ENCODE data around the gene FBXO10. TPM values are rescaled to one million over a fixed set of nuclear protein-coding genes. Genes with fewer than 3 reads are reported as not detected.
"Not testable (repeated sequence)": the region's sequence is repeated elsewhere in the genome, so short reads cannot be mapped to it uniquely, and the experiment has no call there.

Gene FBXO10
- total and polyA plus RNA-seq, 5 donors from 2014 or later: 0.40 to 2.4 (median 0.93) TPM

GRCh38 chr9:37517923-37518322 is 58.3 kb downstream of the FBXO10 start:
- Mint-ChIP-seq H3K36me3 (peaks cover 14% of the 10 kb centered on the region), H3K4me3 (no peak overlapping the region), H3K4me1 (no peaks in the 10 kb centered on the region), H3K9me3 (no peaks in the 10 kb centered on the region), H3K27ac (peak overlapping the region in 1 of 3 donors; percentile 26), H3K27me3 (no peaks in the 10 kb centered on the region)
- Histone ChIP-seq H3K27me3 (ENCODE audit: control insufficient read depth, insufficient read depth, low read length) (no peaks in the 10 kb centered on the region), H3K27ac (ENCODE audit: insufficient read depth, low read length, poor library complexity, severe bottlenecking) (no peak overlapping the region), H3K4me3 (ENCODE audit: low read depth, low read length) (no peak overlapping the region), H3K4me1 (ENCODE audit: control insufficient read depth, insufficient read depth, low read length, poor library complexity, severe bottlenecking) (no peaks in the 10 kb centered on the region), H3K36me3 (ENCODE audit: control insufficient read depth, insufficient read depth, low read length) (no peaks in the 10 kb centered on the region), H3K9me3 (ENCODE audit: control insufficient read depth in 2 of 2, low read length in 2 of 2) (no peaks in the 10 kb centered on the region)
- DNase-seq: no peak
- ATAC-seq (ENCODE audit: low read depth in 2 of 2): no peak

- no peaks in the 10 kb centered on the region for H3K9me3 Mint-ChIP-seq
- DNase-seq (no peak), ATAC-seq (ENCODE audit: low read depth in 2 of 2) (no peak)
- H3K4me3 Mint-ChIP-seq: no peak overlapping the region
- no peaks in the 10 kb centered on the region for H3K36me3 ChIP-seq (ENCODE audit: control insufficient read depth, insufficient read depth, low read length)
- H3K36me3 Mint-ChIP-seq: peaks cover 12% of the 10 kb centered on the region
- no peak overlapping the region for H3K27ac ChIP-seq (ENCODE audit: insufficient read depth, low read length, poor library complexity, severe bottlenecking)
- H3K27me3 Mint-ChIP-seq: no peaks in the 10 kb centered on the region
- no peaks in the 10 kb centered on the region for H3K4me1 Mint-ChIP-seq
- H3K27ac Mint-ChIP-seq: no peak overlapping the region
- H3K9me3 ChIP-seq (ENCODE audit: control insufficient read depth in 2 of 2, low read length in 2 of 2): no peaks in the 10 kb centered on the region
- no peaks in the 10 kb centered on the region for H3K4me1 ChIP-seq (ENCODE audit: control insufficient read depth, insufficient read depth, low read length, poor library complexity, severe bottlenecking)
- H3K4me3 ChIP-seq (ENCODE audit: low read depth, low read length): no peak overlapping the region
- no peaks in the 10 kb centered on the region for H3K27me3 ChIP-seq (ENCODE audit: control insufficient read depth, insufficient read depth, low read length)
Measured at GRCh38 chr9:37515620-37516258, 60.4 kb downstream of the FBXO10 start.

- no peaks in the 10 kb centered on the region for H3K4me1 ChIP-seq (ENCODE audit: control insufficient read depth, insufficient read depth, low read length, poor library complexity, severe bottlenecking)
- no peaks in the 10 kb centered on the region for H3K4me1 Mint-ChIP-seq
- peak overlapping the region in 1 of 3 donors; percentile 18 for H3K27ac Mint-ChIP-seq
- H3K27me3 ChIP-seq (ENCODE audit: control insufficient read depth, insufficient read depth, low read length): no peaks in the 10 kb centered on the region
- H3K4me3 Mint-ChIP-seq: no peak overlapping the region
- no peaks in the 10 kb centered on the region for H3K9me3 Mint-ChIP-seq
- H3K27ac ChIP-seq (ENCODE audit: insufficient read depth, low read length, poor library complexity, severe bottlenecking): no peak overlapping the region
- ATAC-seq (ENCODE audit: low read depth in 2 of 2) (no peak), DNase-seq (peak in 1 of 3 donors; percentile 30)
- H3K36me3 ChIP-seq (ENCODE audit: control insufficient read depth, insufficient read depth, low read length): no peaks in the 10 kb centered on the region
- H3K27me3 Mint-ChIP-seq: no peaks in the 10 kb centered on the region
- H3K36me3 Mint-ChIP-seq: peaks cover 9% of the 10 kb centered on the region
- H3K4me3 ChIP-seq (ENCODE audit: low read depth, low read length): no peak overlapping the region
- H3K9me3 ChIP-seq (ENCODE audit: control insufficient read depth in 2 of 2, low read length in 2 of 2): no peaks in the 10 kb centered on the region
Measured at GRCh38 chr9:37514999-37515398, 61.2 kb downstream of the FBXO10 start.

GRCh38 chr9:37514415-37514814 is 61.8 kb downstream of the FBXO10 start:
- H3K36me3 Mint-ChIP-seq, DNase-seq, H3K27me3 Mint-ChIP-seq: not testable (repeated sequence)

GRCh38 chr9:37512437-37512836 is 63.7 kb downstream of the FBXO10 start:
- Mint-ChIP-seq H3K4me1 (peaks cover 0 to 1% (median 0%) of the 10 kb centered on the region in 4 donors), H3K36me3 (peaks cover 5% of the 10 kb centered on the region), H3K27ac (no peak overlapping the region), H3K27me3 (no peaks in the 10 kb centered on the region), H3K4me3 (no peak overlapping the region), H3K9me3 (no peaks in the 10 kb centered on the region)
- H3K27ac ChIP-seq (ENCODE audit: insufficient read depth, low read length, poor library complexity, severe bottlenecking): no peak overlapping the region
- DNase-seq (no peak), ATAC-seq (ENCODE audit: low read depth in 2 of 2) (no peak)
- H3K9me3 ChIP-seq (ENCODE audit: control insufficient read depth in 2 of 2, low read length in 2 of 2): no peaks in the 10 kb centered on the region
- H3K4me1 ChIP-seq (ENCODE audit: control insufficient read depth, insufficient read depth, low read length, poor library complexity, severe bottlenecking): no peaks in the 10 kb centered on the region
- peaks cover 2% of the 10 kb centered on the region for H3K36me3 ChIP-seq (ENCODE audit: control insufficient read depth, insufficient read depth, low read length)
- H3K4me3 ChIP-seq (ENCODE audit: low read depth, low read length): no peak overlapping the region
- no peaks in the 10 kb centered on the region for H3K27me3 ChIP-seq (ENCODE audit: control insufficient read depth, insufficient read depth, low read length)

More at GRCh38 chr9:37514415-37514814, 61.8 kb downstream of the FBXO10 start:
- not testable (repeated sequence) for H3K27ac ChIP-seq (ENCODE audit: insufficient read depth, low read length, poor library complexity, severe bottlenecking); H3K36me3 ChIP-seq (ENCODE audit: control insufficient read depth, insufficient read depth, low read length); H3K4me1 ChIP-seq (ENCODE audit: control insufficient read depth, insufficient read depth, low read length, poor library complexity, severe bottlenecking); H3K4me3 Mint-ChIP-seq; H3K9me3 Mint-ChIP-seq; ATAC-seq (ENCODE audit: low read depth in 2 of 2); H3K9me3 ChIP-seq (ENCODE audit: control insufficient read depth in 2 of 2, low read length in 2 of 2); H3K27me3 ChIP-seq (ENCODE audit: control insufficient read depth, insufficient read depth, low read length); H3K27ac Mint-ChIP-seq; H3K4me3 ChIP-seq (ENCODE audit: low read depth, low read length); H3K4me1 Mint-ChIP-seq

GRCh38 chr9:37511016-37512010 is 64.9 kb downstream of the FBXO10 start:
- no peak overlapping the region for H3K27ac ChIP-seq (ENCODE audit: insufficient read depth, low read length, poor library complexity, severe bottlenecking)
- Mint-ChIP-seq H3K9me3 (no peaks in the 10 kb centered on the region), H3K36me3 (peaks cover 5% of the 10 kb centered on the region), H3K27me3 (no peaks in the 10 kb centered on the region), H3K4me3 (no peak overlapping the region), H3K27ac (no peak overlapping the region), H3K4me1 (peaks cover 0 to 4% (median 0%) of the 10 kb centered on the region in 4 donors)
- peaks cover 2% of the 10 kb centered on the region for H3K36me3 ChIP-seq (ENCODE audit: control insufficient read depth, insufficient read depth, low read length)
- H3K4me1 ChIP-seq (ENCODE audit: control insufficient read depth, insufficient read depth, low read length, poor library complexity, severe bottlenecking): no peaks in the 10 kb centered on the region
- H3K4me3 ChIP-seq (ENCODE audit: low read depth, low read length): no peak overlapping the region
- no peaks in the 10 kb centered on the region for H3K27me3 ChIP-seq (ENCODE audit: control insufficient read depth, insufficient read depth, low read length)
- H3K9me3 ChIP-seq (ENCODE audit: control insufficient read depth in 2 of 2, low read length in 2 of 2): no peaks in the 10 kb centered on the region
- ATAC-seq (ENCODE audit: low read depth in 2 of 2) (no peak), DNase-seq (no peak)

GRCh38 chr9:37510053-37510452 is 66.1 kb downstream of the FBXO10 start:
- H3K36me3 ChIP-seq (ENCODE audit: control insufficient read depth, insufficient read depth, low read length); H3K36me3 Mint-ChIP-seq; H3K4me3 ChIP-seq (ENCODE audit: low read depth, low read length); H3K4me1 ChIP-seq (ENCODE audit: control insufficient read depth, insufficient read depth, low read length, poor library complexity, severe bottlenecking); H3K27me3 Mint-ChIP-seq; H3K27ac Mint-ChIP-seq; H3K27me3 ChIP-seq (ENCODE audit: control insufficient read depth, insufficient read depth, low read length); H3K9me3 Mint-ChIP-seq; DNase-seq; H3K9me3 ChIP-seq (ENCODE audit: control insufficient read depth in 2 of 2, low read length in 2 of 2); H3K4me1 Mint-ChIP-seq; H3K4me3 Mint-ChIP-seq; ATAC-seq (ENCODE audit: low read depth in 2 of 2); H3K27ac ChIP-seq (ENCODE audit: insufficient read depth, low read length, poor library complexity, severe bottlenecking): not testable (repeated sequence)
